ENCODE results near the gene TTBK1. TPM values are rescaled to one million over a fixed set of nuclear protein-coding genes. Genes with fewer than 3 reads are reported as not detected.

TTBK1 gene
- total and polyA plus RNA-seq, 10 donors: 0.05 to 0.32 (median 0.09) TPM; not detected in 1

DNA sequence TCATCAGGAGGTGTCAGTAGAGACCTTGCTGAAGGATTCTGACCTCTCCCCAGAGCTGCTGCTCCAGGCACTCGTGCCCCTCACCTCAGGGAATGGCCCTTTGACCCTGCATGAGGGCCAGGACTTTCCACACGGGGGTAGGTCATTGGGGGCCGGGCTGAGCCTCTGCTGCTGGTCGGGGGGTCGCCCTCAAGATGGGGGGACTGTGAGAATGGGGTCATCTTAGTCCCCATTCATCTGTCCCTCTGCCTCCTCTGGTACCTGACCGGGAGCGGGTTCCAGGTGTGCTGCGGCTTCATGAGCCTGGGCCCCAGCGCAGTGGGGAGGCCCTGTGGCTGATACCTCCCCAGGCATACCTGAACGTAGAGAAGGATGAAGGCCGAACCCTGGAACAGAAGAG lies 29.9 kb upstream of the TTBK1 start:
- no peak for TF ChIP-seq POLR2A (IDR thresholded peaks at IDR 0.05)
- no peak for TF ChIP-seq POLR2AphosphoS5 (IDR thresholded peaks at IDR 0.05)
- Histone ChIP-seq H3K27me3 (replicated peaks in 1 of 7) (no peaks in the 10 kb centered on the region), H3K27ac (no peak overlapping the region), H3K4me1 (no peaks in the 10 kb centered on the region), H3K9me3 (no peaks in the 10 kb centered on the region), H3K4me3 (no peak overlapping the region), H3K36me3 (peaks cover 0 to 76% (median 33%) of the 10 kb centered on the region in 6 donors)
- DNase-seq: no peak
- WGBS, 5 donors: 89 to 94% (median 93%) methylated on average over 10 to 11 of the region's 11 CpGs
- intact Hi-C loops (cut with DNase I; ENCODE audit: low total_unique reads): no loop called here

DNA sequence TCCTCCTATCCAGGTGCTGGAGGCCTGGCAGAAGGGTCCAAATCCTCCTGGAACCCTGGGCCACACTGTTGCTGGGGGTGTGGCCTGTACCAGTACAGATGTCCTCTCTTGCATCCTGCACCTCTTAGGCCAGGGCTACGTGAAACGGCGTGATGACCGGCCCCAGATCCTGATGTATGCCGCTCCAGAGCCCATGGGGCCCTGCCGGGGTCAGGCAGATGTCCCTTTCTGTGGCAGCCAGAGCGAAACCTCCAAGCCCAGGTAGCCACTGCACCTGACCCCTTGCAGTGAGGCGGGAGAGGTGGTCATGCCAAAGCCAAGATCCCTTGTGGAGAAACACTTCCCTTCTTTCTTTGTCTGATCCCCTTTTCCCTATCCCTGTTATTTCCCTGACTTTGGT lies 28.2 kb upstream of the TTBK1 start:
- TF ChIP-seq POLR2A (IDR thresholded peaks at IDR 0.05) (no peak), POLR2AphosphoS5 (IDR thresholded peaks at IDR 0.05) (no peak)
- TF ChIP-seq, protein P1, sequence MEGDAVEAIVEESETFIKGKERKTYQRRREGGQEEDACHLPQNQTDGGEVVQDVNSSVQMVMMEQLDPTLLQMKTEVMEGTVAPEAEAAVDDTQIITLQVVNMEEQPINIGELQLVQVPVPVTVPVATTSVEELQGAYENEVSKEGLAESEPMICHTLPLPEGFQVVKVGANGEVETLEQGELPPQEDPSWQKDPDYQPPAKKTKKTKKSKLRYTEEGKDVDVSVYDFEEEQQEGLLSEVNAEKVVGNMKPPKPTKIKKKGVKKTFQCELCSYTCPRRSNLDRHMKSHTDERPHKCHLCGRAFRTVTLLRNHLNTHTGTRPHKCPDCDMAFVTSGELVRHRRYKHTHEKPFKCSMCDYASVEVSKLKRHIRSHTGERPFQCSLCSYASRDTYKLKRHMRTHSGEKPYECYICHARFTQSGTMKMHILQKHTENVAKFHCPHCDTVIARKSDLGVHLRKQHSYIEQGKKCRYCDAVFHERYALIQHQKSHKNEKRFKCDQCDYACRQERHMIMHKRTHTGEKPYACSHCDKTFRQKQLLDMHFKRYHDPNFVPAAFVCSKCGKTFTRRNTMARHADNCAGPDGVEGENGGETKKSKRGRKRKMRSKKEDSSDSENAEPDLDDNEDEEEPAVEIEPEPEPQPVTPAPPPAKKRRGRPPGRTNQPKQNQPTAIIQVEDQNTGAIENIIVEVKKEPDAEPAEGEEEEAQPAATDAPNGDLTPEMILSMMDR (IDR thresholded peaks at IDR 0.05 in 8 of 11, conservative IDR thresholded peaks at IDR 0.05 in 3 of 11): no peak
- Histone ChIP-seq H3K36me3 (peaks cover 0 to 76% (median 33%) of the 10 kb centered on the region in 6 donors), H3K4me1 (no peaks in the 10 kb centered on the region), H3K4me3 (no peak overlapping the region), H3K27ac (no peak overlapping the region), H3K9me3 (no peaks in the 10 kb centered on the region), H3K27me3 (replicated peaks in 1 of 7) (no peaks in the 10 kb centered on the region)
- intact Hi-C loops (cut with DNase I; ENCODE audit: low total_unique reads): no loop called here
- 96 to 98% (median 98%) methylated on average over 8 of the region's 8 CpGs for WGBS, 5 donors
- DNase-seq: no peak

DNA sequence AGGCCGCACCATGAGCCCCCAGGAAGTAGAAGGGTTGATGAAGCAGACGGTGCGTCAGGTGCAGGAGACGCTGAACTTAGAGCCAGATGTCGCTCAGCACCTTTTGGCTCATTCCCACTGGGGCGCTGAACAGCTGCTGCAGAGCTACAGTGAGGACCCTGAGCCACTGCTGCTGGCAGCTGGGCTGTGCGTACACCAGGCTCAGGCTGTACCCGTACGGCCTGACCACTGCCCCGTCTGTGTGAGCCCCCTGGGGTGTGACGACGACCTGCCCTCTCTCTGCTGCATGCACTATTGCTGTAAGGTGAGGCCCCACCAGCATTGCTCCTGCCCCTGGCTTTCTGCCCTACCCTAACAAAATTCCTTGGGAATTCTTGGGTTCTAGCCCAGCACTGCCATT lies 27.1 kb upstream of the TTBK1 start:
- H3K4me3 ChIP-seq: no peak overlapping the region
- peaks cover 0 to 86% (median 43%) of the 10 kb centered on the region in 6 donors for H3K36me3 ChIP-seq
- 89 to 100% (median 92%) methylated on average over 9 to 12 of the region's 12 CpGs for WGBS, 5 donors
- intact Hi-C loops (cut with DNase I; ENCODE audit: low total_unique reads): no loop called here
- H3K27ac ChIP-seq: no peak overlapping the region
- no peaks in the 10 kb centered on the region for H3K9me3 ChIP-seq
- DNase-seq: no peak
- peaks cover 0 to 9% (median 0%) of the 10 kb centered on the region in 6 donors for H3K4me1 ChIP-seq
- no peaks in the 10 kb centered on the region for H3K27me3 ChIP-seq (replicated peaks in 1 of 7)
- TF ChIP-seq POLR2AphosphoS5 (IDR thresholded peaks at IDR 0.05) (no peak), POLR2A (IDR thresholded peaks at IDR 0.05) (no peak)
- TF ChIP-seq, protein P1 (IDR thresholded peaks at IDR 0.05 in 8 of 11, conservative IDR thresholded peaks at IDR 0.05 in 3 of 11): no peak

DNA sequence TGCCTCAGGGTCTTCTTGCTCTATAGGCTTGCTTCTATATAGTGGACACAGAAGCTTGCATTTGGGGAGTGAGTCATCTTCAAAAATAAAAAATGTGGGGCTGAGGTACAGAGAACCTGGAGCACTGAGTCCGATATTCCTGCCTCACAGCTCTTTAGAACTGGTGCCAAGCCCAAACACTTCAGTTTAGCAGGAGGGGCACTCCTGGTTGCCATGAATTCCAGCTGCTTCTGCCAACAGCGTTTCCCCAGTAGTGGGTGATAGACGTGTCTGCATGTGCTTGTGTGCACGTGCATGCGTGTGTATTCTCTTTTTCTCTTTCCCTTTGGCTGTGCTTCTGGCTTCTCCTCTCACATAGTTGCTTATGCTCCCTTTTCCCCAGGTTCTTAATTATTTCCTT lies 25.9 kb upstream of the TTBK1 start:
- TF ChIP-seq POLR2AphosphoS5 (IDR thresholded peaks at IDR 0.05): no peak
- Histone ChIP-seq H3K36me3 (peaks cover 0 to 98% (median 46%) of the 10 kb centered on the region in 6 donors), H3K4me1 (peaks cover 0 to 20% (median 3%) of the 10 kb centered on the region in 6 donors), H3K27ac (no peak overlapping the region), H3K4me3 (no peak overlapping the region), H3K9me3 (no peaks in the 10 kb centered on the region), H3K27me3 (replicated peaks in 1 of 7) (no peaks in the 10 kb centered on the region)
- intact Hi-C loops (cut with DNase I; ENCODE audit: low total_unique reads): no loop called here
- 92 to 96% (median 93%) methylated on average over 5 of the region's 5 CpGs for WGBS, 5 donors
- no peak for DNase-seq

DNA sequence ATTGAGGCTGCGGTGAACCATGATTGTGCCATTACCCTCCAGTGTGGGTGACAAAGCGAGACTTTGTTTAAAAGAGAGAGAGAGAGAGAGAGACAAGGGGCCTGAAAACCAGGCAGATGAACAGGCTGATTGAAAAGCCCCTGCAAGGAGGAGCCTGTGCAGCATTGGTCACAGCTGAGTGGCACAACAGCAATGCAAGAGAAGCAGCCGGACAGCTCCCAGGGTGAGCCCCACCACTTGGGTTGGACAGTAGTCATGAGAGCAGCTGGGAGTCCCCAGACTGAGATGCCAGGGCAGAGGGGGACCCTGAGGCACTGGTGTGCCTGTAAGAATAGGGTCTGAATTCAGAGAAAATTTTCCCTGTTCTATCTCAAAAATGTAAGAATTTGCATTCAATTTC lies 24.2 kb upstream of the TTBK1 start:
- Histone ChIP-seq H3K4me1 (peaks cover 1 to 38% (median 13%) of the 10 kb centered on the region in 6 donors), H3K36me3 (peaks cover 0 to 99% (median 47%) of the 10 kb centered on the region in 6 donors), H3K27ac (no peak overlapping the region), H3K9me3 (no peaks in the 10 kb centered on the region), H3K27me3 (replicated peaks in 1 of 7) (no peaks in the 10 kb centered on the region), H3K4me3 (no peak overlapping the region)
- intact Hi-C loops (cut with DNase I; ENCODE audit: low total_unique reads): no loop called here
- 92 to 97% (median 93%) methylated on average over 3 of the region's 3 CpGs for WGBS, 5 donors
- DNase-seq: no peak
- TF ChIP-seq, protein P1 (IDR thresholded peaks at IDR 0.05 in 8 of 11, conservative IDR thresholded peaks at IDR 0.05 in 3 of 11): no peak
- no peak for TF ChIP-seq POLR2AphosphoS5 (IDR thresholded peaks at IDR 0.05)
- TF ChIP-seq POLR2A (IDR thresholded peaks at IDR 0.05): no peak
